Ureter (tissue), 1 donor: ENCODE results near the gene SEC23B. TPM values are rescaled to one million over a fixed set of nuclear protein-coding genes. Genes with fewer than 3 reads are reported as not detected.
A peak's percentile ranks its signal among the peaks of the same experiment; 100 is the strongest.
"Not testable (repeated sequence)": the region's sequence is repeated elsewhere in the genome, so short reads cannot be mapped to it uniquely, and the experiment has no call there.

Experiments
- DNase-seq: peaks from one replicate; pipeline ENCODE4 v3.0.0-alpha.2; 2020; ENCODE audit warnings: low spot score
- total RNA-seq: library from RNA; stranded (reverse); gene quantifications from one replicate; pipeline ENCODE4 v1.2.4, GENCODE V29; 2023
- donor health status: DM: yes; HTN: yes; CAD: no.

SEC23B gene
- total RNA-seq, 1 donor from 2014 or later, result 63.2 TPM

GRCh38 chr20:18526761-18527160 is 19.0 kb downstream of the SEC23B start:
- not testable (repeated sequence) for DNase-seq

GRCh38 chr20:18527339-18527738 is 19.6 kb downstream of the SEC23B start:
- no peak for DNase-seq

GRCh38 chr20:18527836-18528235 is 20.1 kb downstream of the SEC23B start:
- DNase-seq, result no peak

GRCh38 chr20:18529041-18529440 is 21.3 kb downstream of the SEC23B start:
- no peak for DNase-seq

GRCh38 chr20:18532626-18533025 is 24.9 kb downstream of the SEC23B start:
- no peak for DNase-seq

GRCh38 chr20:18533491-18533890 is 25.8 kb downstream of the SEC23B start:
- DNase-seq, result no peak

GRCh38 chr20:18533978-18534644 is 26.4 kb downstream of the SEC23B start:
- DNase-seq, result no peak

- no peak for DNase-seq
Observed at GRCh38 chr20:18537651-18538050, 29.9 kb downstream of the SEC23B start.

GRCh38 chr20:18541741-18542140 is 34.0 kb downstream of the SEC23B start:
- no peak for DNase-seq

GRCh38 chr20:18543216-18543615 is 35.5 kb downstream of the SEC23B start:
- no peak for DNase-seq

GRCh38 chr20:18543932-18544331 is 36.2 kb downstream of the SEC23B start:
- no peak for DNase-seq

- DNase-seq, result no peak
Observed at GRCh38 chr20:18545566-18545965, 37.8 kb downstream of the SEC23B start.

- DNase-seq, result no peak
Observed at GRCh38 chr20:18548465-18548864, 40.7 kb downstream of the SEC23B start.

GRCh38 chr20:18553746-18554145 is 46.0 kb downstream of the SEC23B start:
- DNase-seq, result no peak

- peak; percentile 95 for DNase-seq
Observed at GRCh38 chr20:18566892-18567738, 59.4 kb downstream of the SEC23B start, which contains the start of gene SMIM26. Gene SMIM26, plus strand, starts transcription at chr20:18567432. Its CDS starts 47 bp downstream, at chr20:18567479.

GRCh38 chr20:18567739-18568091 is 60.0 kb downstream of the SEC23B start:
- DNase-seq, result no peak

GRCh38 chr20:18571009-18571408 is 63.3 kb downstream of the SEC23B start:
- no peak for DNase-seq

GRCh38 chr20:18571578-18571977 is 63.8 kb downstream of the SEC23B start:
- DNase-seq, result no peak

- no peak for DNase-seq
Observed at GRCh38 chr20:18577942-18578341, 70.2 kb downstream of the SEC23B start.

GRCh38 chr20:18578581-18578980 is 70.8 kb downstream of the SEC23B start:
- DNase-seq, result no peak

- no peak for DNase-seq
Observed at GRCh38 chr20:18580012-18580411, 72.3 kb downstream of the SEC23B start.

GRCh38 chr20:18585134-18585533 is 77.4 kb downstream of the SEC23B start:
- DNase-seq, result no peak
